Glutamatergic neuron (in vitro differentiated cells): ENCODE measurements around the gene TMC5. TPM values are rescaled to one million over a fixed set of nuclear protein-coding genes. Genes with fewer than 3 reads are reported as not detected.
A peak's percentile ranks its signal among the peaks of the same experiment; 100 is the strongest.

Source experiments
- DNase-seq: peaks from one replicate; pipeline ENCODE4 v3.0.0; 2022
- H3K27ac Mint-ChIP-seq: one replicate; pipeline ENCODE4 v1.8.0; 2020; ENCODE audit warnings: mild to moderate bottlenecking, mixed read lengths, inconsistent platforms; ENCODE audit not compliant: unreplicated experiment
- H3K27me3 Mint-ChIP-seq: one replicate; pipeline ENCODE4 v1.8.0; 2020; ENCODE audit warnings: mild to moderate bottlenecking, moderate library complexity, mixed read lengths, inconsistent platforms; ENCODE audit not compliant: unreplicated experiment
- H3K36me3 Mint-ChIP-seq: one replicate; pipeline ENCODE4 v1.8.0; 2020; ENCODE audit warnings: mild to moderate bottlenecking, mixed read lengths, inconsistent platforms; ENCODE audit not compliant: unreplicated experiment
- H3K4me1 Mint-ChIP-seq: one replicate; pipeline ENCODE4 v1.8.0; 2020; ENCODE audit warnings: mild to moderate bottlenecking, low read depth, mixed read lengths, inconsistent platforms; ENCODE audit not compliant: unreplicated experiment
- H3K4me3 Mint-ChIP-seq: one replicate; pipeline ENCODE4 v1.8.0; 2020; ENCODE audit warnings: mild to moderate bottlenecking, mixed read lengths, inconsistent platforms; ENCODE audit not compliant: unreplicated experiment
- H3K9me3 Mint-ChIP-seq: one replicate; pipeline ENCODE4 v1.8.0; 2020; ENCODE audit warnings: mild to moderate bottlenecking, moderate library complexity, mixed read lengths, inconsistent platforms; ENCODE audit not compliant: unreplicated experiment
- CTCF ChIP-seq: fragments of 200-600 bp; sonication (generic); IDR thresholded peaks from one replicate; pipeline ENCODE4 v1.5.0; 2021; ENCODE audit not compliant: partially characterized antibody, unreplicated experiment
- total RNA-seq: library from RNA; stranded (reverse); fragmentation: NEBNext Ultra II Directional; extraction: Animal tissue kit (Norgen Biotek cat#: 25700); gene quantifications from one replicate; pipeline ENCODE4 v1.2.1, GENCODE V29; 2021; ENCODE audit not compliant: unreplicated experiment

The TMC5 gene
- total RNA-seq, 1 donor from 2014 or later: not detected

GRCh38 chr16:19499481-19499880 lies 81.8 kb downstream of the TMC5 start:
- Mint-ChIP-seq H3K36me3 (no peaks in the 10 kb centered on the region), H3K27me3 (no peaks in the 10 kb centered on the region), H3K9me3 (no peaks in the 10 kb centered on the region), H3K27ac (no peak overlapping the region), H3K4me3 (no peak overlapping the region), H3K4me1 (no peaks in the 10 kb centered on the region)
- no peak for TF ChIP-seq CTCF
- no peak for DNase-seq

GRCh38 chr16:19502395-19503131 lies 84.9 kb downstream of the TMC5 start:
- peak; percentile 79 for DNase-seq
- no peaks in the 10 kb centered on the region for H3K4me1 Mint-ChIP-seq
- TF ChIP-seq CTCF: peak; percentile 92
- no peaks in the 10 kb centered on the region for H3K9me3 Mint-ChIP-seq
- H3K36me3 Mint-ChIP-seq: no peaks in the 10 kb centered on the region
- no peak overlapping the region for H3K27ac Mint-ChIP-seq
- H3K27me3 Mint-ChIP-seq: no peaks in the 10 kb centered on the region
- no peak overlapping the region for H3K4me3 Mint-ChIP-seq

- no peaks in the 10 kb centered on the region for H3K27me3 Mint-ChIP-seq
- no peaks in the 10 kb centered on the region for H3K4me1 Mint-ChIP-seq
- TF ChIP-seq CTCF: no peak
- H3K4me3 Mint-ChIP-seq: no peak overlapping the region
- no peaks in the 10 kb centered on the region for H3K36me3 Mint-ChIP-seq
- no peak for DNase-seq
- no peak overlapping the region for H3K27ac Mint-ChIP-seq
- no peaks in the 10 kb centered on the region for H3K9me3 Mint-ChIP-seq
Observed at GRCh38 chr16:19503461-19504075, 85.9 kb downstream of the TMC5 start.

- no peaks in the 10 kb centered on the region for H3K36me3 Mint-ChIP-seq
- TF ChIP-seq CTCF: no peak
- no peak overlapping the region for H3K27ac Mint-ChIP-seq
- no peaks in the 10 kb centered on the region for H3K4me1 Mint-ChIP-seq
- DNase-seq: no peak
- no peaks in the 10 kb centered on the region for H3K27me3 Mint-ChIP-seq
- no peak overlapping the region for H3K4me3 Mint-ChIP-seq
- no peaks in the 10 kb centered on the region for H3K9me3 Mint-ChIP-seq
Observed at GRCh38 chr16:19505600-19506303, 88.1 kb downstream of the TMC5 start.

- H3K36me3 Mint-ChIP-seq: no peaks in the 10 kb centered on the region
- DNase-seq: no peak
- no peak for TF ChIP-seq CTCF
Observed at GRCh38 chr16:19506965-19507364, 89.3 kb downstream of the TMC5 start.

More at GRCh38 chr16:19506965-19507364, 89.3 kb downstream of the TMC5 start:
- Mint-ChIP-seq H3K4me3 (no peak overlapping the region), H3K9me3 (no peaks in the 10 kb centered on the region), H3K27me3 (no peaks in the 10 kb centered on the region), H3K27ac (no peak overlapping the region), H3K4me1 (no peaks in the 10 kb centered on the region)
